Astrocyte (in vitro differentiated cells and primary cell): ENCODE data around the gene NRG2.

Source experiments
- CTCF ChIP-seq: IDR thresholded peaks from 2 replicates; pipeline ENCODE4 v1.5.1; 2011; ENCODE audit warnings: low read depth, mild to moderate bottlenecking, inconsistent platforms, low read length, moderate library complexity; ENCODE audit not compliant: insufficient read depth
- EZH2 ChIP-seq: IDR thresholded peaks from 2 replicates; pipeline ENCODE4 v1.6.1; 2012; ENCODE audit warnings: mild to moderate bottlenecking, low read length, inconsistent platforms; ENCODE audit not compliant: insufficient read depth

- TF ChIP-seq EZH2: no peak
- no peak for TF ChIP-seq CTCF
Observed at GRCh38 chr5:139877129-139877597, 165.9 kb downstream of the NRG2 start.
